ENCODE results near the gene BARHL1. TPM values are rescaled to one million over a fixed set of nuclear protein-coding genes. Genes with fewer than 3 reads are reported as not detected.

Gene BARHL1
- total RNA-seq, 1 experiment from 2014 or later: not detected

DNA sequence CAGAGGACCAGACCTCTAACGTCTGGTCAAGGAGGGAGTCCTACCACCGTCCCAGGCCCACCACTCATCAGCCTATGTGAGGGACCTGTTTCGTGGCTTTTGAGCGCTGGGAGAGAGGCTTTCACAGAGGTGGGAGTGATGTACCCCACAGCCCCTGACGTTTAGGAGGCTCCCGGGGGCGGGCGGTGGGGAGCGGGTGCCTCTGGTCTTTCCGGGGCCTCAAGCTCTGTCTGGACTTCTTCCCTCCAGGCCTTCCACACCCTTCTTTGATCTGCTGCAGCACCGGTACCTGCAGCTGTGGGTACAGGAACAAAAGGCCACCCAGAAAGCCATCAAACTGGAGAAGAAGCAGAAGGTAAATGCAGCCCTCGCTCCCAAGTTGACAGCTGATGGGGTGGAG lies 45.1 kb upstream of the BARHL1 start:
- Histone ChIP-seq H3K27me3 (ENCODE audit: insufficient read depth, low read length) (no peaks in the 10 kb centered on the region), H2AFZ (ENCODE audit: low read depth, low read length, poor library complexity, severe bottlenecking) (no peak overlapping the region)

More for the DNA sequence above, 45.1 kb upstream of the BARHL1 start:
- TF ChIP-seq, protein P1, sequence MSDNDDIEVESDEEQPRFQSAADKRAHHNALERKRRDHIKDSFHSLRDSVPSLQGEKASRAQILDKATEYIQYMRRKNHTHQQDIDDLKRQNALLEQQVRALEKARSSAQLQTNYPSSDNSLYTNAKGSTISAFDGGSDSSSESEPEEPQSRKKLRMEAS (IDR thresholded peaks at IDR 0.05): no peak
- TF ChIP-seq POLR2AphosphoS5 (IDR thresholded peaks at IDR 0.05; ENCODE audit: low read depth, low read length) (no peak), EZH2 (IDR thresholded peaks at IDR 0.05) (no peak), POLR2A (IDR thresholded peaks at IDR 0.05; ENCODE audit: borderline replicate concordance, extremely low read depth, insufficient read depth, insufficient read length) (no peak), JUND (IDR thresholded peaks at IDR 0.05) (no peak), ZNF274 (IDR thresholded peaks at IDR 0.05; ENCODE audit: low read depth, low read length) (no peak), SRF (IDR thresholded peaks at IDR 0.05; ENCODE audit: low read depth) (no peak), TCF7L2 (IDR thresholded peaks at IDR 0.05; ENCODE audit: borderline replicate concordance, extremely low read depth, insufficient read depth, insufficient read length) (no peak), ELF1 (IDR thresholded peaks at IDR 0.05; ENCODE audit: borderline replicate concordance, low read depth) (no peak)
- TF ChIP-seq, protein P2, sequence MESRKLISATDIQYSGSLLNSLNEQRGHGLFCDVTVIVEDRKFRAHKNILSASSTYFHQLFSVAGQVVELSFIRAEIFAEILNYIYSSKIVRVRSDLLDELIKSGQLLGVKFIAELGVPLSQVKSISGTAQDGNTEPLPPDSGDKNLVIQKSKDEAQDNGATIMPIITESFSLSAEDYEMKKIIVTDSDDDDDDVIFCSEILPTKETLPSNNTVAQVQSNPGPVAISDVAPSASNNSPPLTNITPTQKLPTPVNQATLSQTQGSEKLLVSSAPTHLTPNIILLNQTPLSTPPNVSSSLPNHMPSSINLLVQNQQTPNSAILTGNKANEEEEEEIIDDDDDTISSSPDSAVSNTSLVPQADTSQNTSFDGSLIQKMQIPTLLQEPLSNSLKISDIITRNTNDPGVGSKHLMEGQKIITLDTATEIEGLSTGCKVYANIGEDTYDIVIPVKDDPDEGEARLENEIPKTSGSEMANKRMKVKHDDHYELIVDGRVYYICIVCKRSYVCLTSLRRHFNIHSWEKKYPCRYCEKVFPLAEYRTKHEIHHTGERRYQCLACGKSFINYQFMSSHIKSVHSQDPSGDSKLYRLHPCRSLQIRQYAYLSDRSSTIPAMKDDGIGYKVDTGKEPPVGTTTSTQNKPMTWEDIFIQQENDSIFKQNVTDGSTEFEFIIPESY (IDR thresholded peaks at IDR 0.05; ENCODE audit: extremely low read depth, insufficient replicate concordance, low read length): no peak
- TF ChIP-seq, protein P3, sequence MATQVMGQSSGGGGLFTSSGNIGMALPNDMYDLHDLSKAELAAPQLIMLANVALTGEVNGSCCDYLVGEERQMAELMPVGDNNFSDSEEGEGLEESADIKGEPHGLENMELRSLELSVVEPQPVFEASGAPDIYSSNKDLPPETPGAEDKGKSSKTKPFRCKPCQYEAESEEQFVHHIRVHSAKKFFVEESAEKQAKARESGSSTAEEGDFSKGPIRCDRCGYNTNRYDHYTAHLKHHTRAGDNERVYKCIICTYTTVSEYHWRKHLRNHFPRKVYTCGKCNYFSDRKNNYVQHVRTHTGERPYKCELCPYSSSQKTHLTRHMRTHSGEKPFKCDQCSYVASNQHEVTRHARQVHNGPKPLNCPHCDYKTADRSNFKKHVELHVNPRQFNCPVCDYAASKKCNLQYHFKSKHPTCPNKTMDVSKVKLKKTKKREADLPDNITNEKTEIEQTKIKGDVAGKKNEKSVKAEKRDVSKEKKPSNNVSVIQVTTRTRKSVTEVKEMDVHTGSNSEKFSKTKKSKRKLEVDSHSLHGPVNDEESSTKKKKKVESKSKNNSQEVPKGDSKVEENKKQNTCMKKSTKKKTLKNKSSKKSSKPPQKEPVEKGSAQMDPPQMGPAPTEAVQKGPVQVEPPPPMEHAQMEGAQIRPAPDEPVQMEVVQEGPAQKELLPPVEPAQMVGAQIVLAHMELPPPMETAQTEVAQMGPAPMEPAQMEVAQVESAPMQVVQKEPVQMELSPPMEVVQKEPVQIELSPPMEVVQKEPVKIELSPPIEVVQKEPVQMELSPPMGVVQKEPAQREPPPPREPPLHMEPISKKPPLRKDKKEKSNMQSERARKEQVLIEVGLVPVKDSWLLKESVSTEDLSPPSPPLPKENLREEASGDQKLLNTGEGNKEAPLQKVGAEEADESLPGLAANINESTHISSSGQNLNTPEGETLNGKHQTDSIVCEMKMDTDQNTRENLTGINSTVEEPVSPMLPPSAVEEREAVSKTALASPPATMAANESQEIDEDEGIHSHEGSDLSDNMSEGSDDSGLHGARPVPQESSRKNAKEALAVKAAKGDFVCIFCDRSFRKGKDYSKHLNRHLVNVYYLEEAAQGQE (IDR thresholded peaks at IDR 0.05; ENCODE audit: low read depth): no peak
- TF ChIP-seq, protein P4, sequence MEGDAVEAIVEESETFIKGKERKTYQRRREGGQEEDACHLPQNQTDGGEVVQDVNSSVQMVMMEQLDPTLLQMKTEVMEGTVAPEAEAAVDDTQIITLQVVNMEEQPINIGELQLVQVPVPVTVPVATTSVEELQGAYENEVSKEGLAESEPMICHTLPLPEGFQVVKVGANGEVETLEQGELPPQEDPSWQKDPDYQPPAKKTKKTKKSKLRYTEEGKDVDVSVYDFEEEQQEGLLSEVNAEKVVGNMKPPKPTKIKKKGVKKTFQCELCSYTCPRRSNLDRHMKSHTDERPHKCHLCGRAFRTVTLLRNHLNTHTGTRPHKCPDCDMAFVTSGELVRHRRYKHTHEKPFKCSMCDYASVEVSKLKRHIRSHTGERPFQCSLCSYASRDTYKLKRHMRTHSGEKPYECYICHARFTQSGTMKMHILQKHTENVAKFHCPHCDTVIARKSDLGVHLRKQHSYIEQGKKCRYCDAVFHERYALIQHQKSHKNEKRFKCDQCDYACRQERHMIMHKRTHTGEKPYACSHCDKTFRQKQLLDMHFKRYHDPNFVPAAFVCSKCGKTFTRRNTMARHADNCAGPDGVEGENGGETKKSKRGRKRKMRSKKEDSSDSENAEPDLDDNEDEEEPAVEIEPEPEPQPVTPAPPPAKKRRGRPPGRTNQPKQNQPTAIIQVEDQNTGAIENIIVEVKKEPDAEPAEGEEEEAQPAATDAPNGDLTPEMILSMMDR (IDR thresholded peaks at IDR 0.05 in 2 of 3, conservative IDR thresholded peaks at IDR 0.05 in 1 of 3; ENCODE audit: borderline replicate concordance in 1 of 3, insufficient read depth in 1 of 3, low read depth in 2 of 3, low read length in 2 of 3): no peak
- no peaks in the 10 kb centered on the region for H3K79me2 ChIP-seq (ENCODE audit: insufficient read depth, low read length)
- no peak overlapping the region for H3K4me3 ChIP-seq (replicated peaks in 1 of 2; ENCODE audit: low read depth in 1 of 2, low read length in 2 of 2)
- no peak overlapping the region for H3K27ac ChIP-seq (ENCODE audit: low read depth, low read length)
- H3K4me2 ChIP-seq (ENCODE audit: low read length): no peak overlapping the region
- H3K4me1 ChIP-seq (ENCODE audit: control insufficient read depth in 1 of 2, insufficient read depth in 2 of 2, low read length in 2 of 2): no peaks in the 10 kb centered on the region
- no peak overlapping the region for H3K9ac ChIP-seq (ENCODE audit: low read length)
- ATAC-seq (no peak), DNase-seq (ENCODE audit: low read depth, low spot score) (no peak)
- no peaks in the 10 kb centered on the region for H4K20me1 ChIP-seq (ENCODE audit: insufficient read depth)
- BruUV-seq (replicated peaks): no TSS peak
- H3K36me3 ChIP-seq (ENCODE audit: control insufficient read depth in 1 of 2, insufficient read depth in 2 of 2, low read length in 2 of 2): no peaks in the 10 kb centered on the region
- ChIA-PET POLR2A (no interaction called here), CTCF (no interaction called here), RAD21 (ENCODE audit: low non-redundant PET in 1 of 2, low total read pairs in 2 of 2, uncharacterized antibody in 2 of 2, unreplicated experiment in 2 of 2) (no interaction called here)
- intact Hi-C loops (cut with micrococcal nuclease): no loop called here
- H3K9me3 ChIP-seq (ENCODE audit: control insufficient read depth in 1 of 2, insufficient read depth in 1 of 2, low read depth in 1 of 2, low read length in 2 of 2): no peaks in the 10 kb centered on the region
- no peaks in the 10 kb centered on the region for H3K9me2 ChIP-seq (ENCODE audit: insufficient read depth)

All from HCT116 (cell line).